Measurements from ENCODE around the gene SLC12A8. TPM values are rescaled to one million over a fixed set of nuclear protein-coding genes. Genes with fewer than 3 reads are reported as not detected.

The SLC12A8 gene
- total RNA-seq, 1 experiment from 2014 or later: 13.0 TPM

DNA sequence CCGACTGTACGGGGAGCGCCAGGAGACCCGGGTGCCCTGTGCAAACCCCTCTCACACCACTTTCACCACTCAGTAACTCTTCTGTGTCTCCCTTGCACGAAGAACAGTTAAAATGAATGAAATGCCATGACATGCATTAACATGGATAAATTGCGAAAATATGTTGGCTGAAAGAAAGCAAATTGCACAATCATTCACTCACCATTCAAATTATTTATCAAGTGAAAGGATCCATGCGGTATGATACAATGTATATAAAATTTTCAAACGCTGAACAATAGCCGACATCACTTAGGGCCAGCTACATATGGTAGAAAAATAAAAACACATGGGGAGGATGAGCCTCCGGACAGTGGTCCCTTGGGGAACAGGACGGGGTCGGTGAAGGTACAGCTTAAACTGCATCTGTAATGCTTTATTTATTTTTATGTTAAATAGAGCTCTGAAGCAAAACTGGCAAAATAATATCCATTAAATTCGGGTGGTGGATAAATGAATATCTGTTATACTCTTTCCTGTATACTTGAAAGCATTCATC is 45.9 kb downstream of the SLC12A8 start:
- H3K27me3 Mint-ChIP-seq (ENCODE audit: insufficient read depth, unreplicated experiment): no peaks in the 10 kb centered on the region
- POLR2A ChIA-PET: interaction anchor here (1.3 kb wide), 1 partner anchor 28 kb away, joined by 3 read pairs; no protein-coding TSS in a partner anchor
- no peaks in the 10 kb centered on the region for H3K36me3 Mint-ChIP-seq (ENCODE audit: insufficient read depth, unreplicated experiment)
- H3K4me1 Mint-ChIP-seq (ENCODE audit: insufficient read depth, unreplicated experiment): peaks cover 6% of the 10 kb centered on the region
- intact Hi-C loops (cut with micrococcal nuclease): no loop called here
- BruUV-seq (replicated peaks): no TSS peak
- CTCF ChIA-PET: no interaction called here
- no peaks in the 10 kb centered on the region for H3K9me3 Mint-ChIP-seq (ENCODE audit: unreplicated experiment)
- TF ChIP-seq, protein P1, sequence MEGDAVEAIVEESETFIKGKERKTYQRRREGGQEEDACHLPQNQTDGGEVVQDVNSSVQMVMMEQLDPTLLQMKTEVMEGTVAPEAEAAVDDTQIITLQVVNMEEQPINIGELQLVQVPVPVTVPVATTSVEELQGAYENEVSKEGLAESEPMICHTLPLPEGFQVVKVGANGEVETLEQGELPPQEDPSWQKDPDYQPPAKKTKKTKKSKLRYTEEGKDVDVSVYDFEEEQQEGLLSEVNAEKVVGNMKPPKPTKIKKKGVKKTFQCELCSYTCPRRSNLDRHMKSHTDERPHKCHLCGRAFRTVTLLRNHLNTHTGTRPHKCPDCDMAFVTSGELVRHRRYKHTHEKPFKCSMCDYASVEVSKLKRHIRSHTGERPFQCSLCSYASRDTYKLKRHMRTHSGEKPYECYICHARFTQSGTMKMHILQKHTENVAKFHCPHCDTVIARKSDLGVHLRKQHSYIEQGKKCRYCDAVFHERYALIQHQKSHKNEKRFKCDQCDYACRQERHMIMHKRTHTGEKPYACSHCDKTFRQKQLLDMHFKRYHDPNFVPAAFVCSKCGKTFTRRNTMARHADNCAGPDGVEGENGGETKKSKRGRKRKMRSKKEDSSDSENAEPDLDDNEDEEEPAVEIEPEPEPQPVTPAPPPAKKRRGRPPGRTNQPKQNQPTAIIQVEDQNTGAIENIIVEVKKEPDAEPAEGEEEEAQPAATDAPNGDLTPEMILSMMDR (IDR thresholded peaks at IDR 0.05; ENCODE audit: unreplicated experiment): no peak
- no peak overlapping the region for H3K4me3 Mint-ChIP-seq (ENCODE audit: unreplicated experiment)
- H3K27ac Mint-ChIP-seq (ENCODE audit: low read depth, unreplicated experiment): no peak overlapping the region
- DNase-seq (ENCODE audit: unreplicated experiment): peak; percentile 34

DNA sequence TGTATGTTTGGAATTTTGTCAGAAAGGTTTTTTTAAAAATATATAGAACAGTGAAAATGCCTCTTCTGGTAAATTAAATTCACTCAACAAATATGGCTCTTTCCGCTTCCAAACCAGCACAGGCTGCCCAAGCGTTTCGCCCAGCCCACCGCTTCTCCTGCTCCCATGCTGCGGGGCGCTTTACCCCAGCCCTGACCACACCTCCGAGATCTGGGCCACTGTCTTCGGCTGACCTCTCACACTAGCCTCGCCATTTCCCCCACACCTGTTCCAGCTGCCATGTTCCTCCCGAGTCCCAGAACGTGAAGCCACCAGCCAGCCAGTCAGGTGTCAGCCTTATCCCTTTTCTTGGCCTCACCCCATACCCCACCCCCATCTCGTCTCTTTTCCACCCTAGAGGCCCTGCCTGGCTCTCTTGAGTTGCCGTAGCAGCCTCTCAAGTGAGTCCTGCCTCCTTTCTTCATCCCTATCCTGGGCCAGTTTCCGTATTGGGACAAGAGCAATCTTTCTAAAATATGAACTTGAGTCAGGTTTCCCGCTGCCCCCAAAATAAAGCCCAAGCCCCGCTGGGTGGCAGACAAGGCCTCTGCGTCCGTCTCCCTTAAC is 46.5 kb downstream of the SLC12A8 start:
- H3K9me3 Mint-ChIP-seq (ENCODE audit: unreplicated experiment): no peaks in the 10 kb centered on the region
- no peak overlapping the region for H3K27ac Mint-ChIP-seq (ENCODE audit: low read depth, unreplicated experiment)
- CTCF ChIA-PET: interaction anchor here (0.6 kb wide), 1 partner anchor 86 kb away, joined by 3 read pairs; no protein-coding TSS in a partner anchor
- H3K4me1 Mint-ChIP-seq (ENCODE audit: insufficient read depth, unreplicated experiment): peaks cover 6% of the 10 kb centered on the region
- no TSS peak for BruUV-seq (replicated peaks)
- intact Hi-C loops (cut with micrococcal nuclease): no loop called here
- DNase-seq (ENCODE audit: unreplicated experiment): no peak
- no peaks in the 10 kb centered on the region for H3K27me3 Mint-ChIP-seq (ENCODE audit: insufficient read depth, unreplicated experiment)
- peaks cover 5% of the 10 kb centered on the region for H3K36me3 Mint-ChIP-seq (ENCODE audit: insufficient read depth, unreplicated experiment)
- POLR2A ChIA-PET: interaction anchor here (1.3 kb wide), 1 partner anchor 29 kb away, joined by 3 read pairs; no protein-coding TSS in a partner anchor
- H3K4me3 Mint-ChIP-seq (ENCODE audit: unreplicated experiment): no peak overlapping the region
- TF ChIP-seq, protein P1 (IDR thresholded peaks at IDR 0.05; ENCODE audit: unreplicated experiment): no peak

DNA sequence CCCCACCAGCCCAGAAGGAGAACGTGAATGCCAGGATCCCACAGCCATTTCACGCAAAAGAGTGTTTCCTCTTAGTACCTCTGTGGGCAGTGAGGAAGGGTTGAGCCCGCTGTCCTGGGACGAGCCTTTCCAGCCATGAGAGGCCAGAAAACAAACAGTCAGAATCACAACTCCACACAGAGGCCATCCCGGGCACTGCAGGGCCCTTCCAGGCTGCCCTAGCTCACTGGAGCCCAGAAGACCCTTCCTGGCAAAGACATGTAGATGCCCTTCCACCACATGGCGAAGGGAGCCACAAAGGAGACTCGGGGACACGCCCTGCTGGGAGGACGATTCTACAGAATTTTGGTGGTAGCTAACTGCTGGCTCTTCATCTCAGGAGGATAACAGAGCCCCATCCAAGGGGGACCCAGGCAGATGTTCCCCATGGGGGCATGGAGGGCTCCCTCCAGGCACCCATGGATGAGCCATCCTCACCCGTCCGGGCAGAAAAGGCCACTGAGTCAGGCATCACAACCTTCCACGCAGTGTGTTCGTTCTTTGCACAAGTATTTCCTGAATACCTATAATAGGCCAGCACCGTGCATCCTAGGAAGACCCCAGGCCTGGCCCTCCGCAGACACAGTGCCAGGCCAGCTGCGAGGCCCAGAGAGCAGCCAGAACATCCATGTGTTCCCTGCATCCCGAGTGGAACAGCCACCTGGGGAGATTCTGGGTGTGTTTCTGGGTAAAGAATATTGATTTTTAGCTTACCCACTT is 47.2 kb downstream of the SLC12A8 start:
- CTCF ChIA-PET: interaction anchor here (0.6 to 1.1 kb wide), 4 partner anchors 36 to 233 kb away, joined by 3 to 4 read pairs (median 3); no protein-coding TSS in a partner anchor

More for the DNA sequence above, 47.2 kb downstream of the SLC12A8 start:
- POLR2A ChIA-PET: no interaction called here
- TF ChIP-seq, protein P1 (IDR thresholded peaks at IDR 0.05; ENCODE audit: unreplicated experiment): peak; percentile 16
- H3K36me3 Mint-ChIP-seq (ENCODE audit: insufficient read depth, unreplicated experiment): peaks cover 5% of the 10 kb centered on the region
- no peaks in the 10 kb centered on the region for H3K9me3 Mint-ChIP-seq (ENCODE audit: unreplicated experiment)
- H3K4me1 Mint-ChIP-seq (ENCODE audit: insufficient read depth, unreplicated experiment): peaks cover 6% of the 10 kb centered on the region
- H3K4me3 Mint-ChIP-seq (ENCODE audit: unreplicated experiment): no peak overlapping the region
- no peak overlapping the region for H3K27ac Mint-ChIP-seq (ENCODE audit: low read depth, unreplicated experiment)
- no peak for DNase-seq (ENCODE audit: unreplicated experiment)
- intact Hi-C loops (cut with micrococcal nuclease): no loop called here
- no peaks in the 10 kb centered on the region for H3K27me3 Mint-ChIP-seq (ENCODE audit: insufficient read depth, unreplicated experiment)
- no TSS peak for BruUV-seq (replicated peaks)
